ENCODE results near the gene FAM114A1.

The FAM114A1 gene

DNA sequence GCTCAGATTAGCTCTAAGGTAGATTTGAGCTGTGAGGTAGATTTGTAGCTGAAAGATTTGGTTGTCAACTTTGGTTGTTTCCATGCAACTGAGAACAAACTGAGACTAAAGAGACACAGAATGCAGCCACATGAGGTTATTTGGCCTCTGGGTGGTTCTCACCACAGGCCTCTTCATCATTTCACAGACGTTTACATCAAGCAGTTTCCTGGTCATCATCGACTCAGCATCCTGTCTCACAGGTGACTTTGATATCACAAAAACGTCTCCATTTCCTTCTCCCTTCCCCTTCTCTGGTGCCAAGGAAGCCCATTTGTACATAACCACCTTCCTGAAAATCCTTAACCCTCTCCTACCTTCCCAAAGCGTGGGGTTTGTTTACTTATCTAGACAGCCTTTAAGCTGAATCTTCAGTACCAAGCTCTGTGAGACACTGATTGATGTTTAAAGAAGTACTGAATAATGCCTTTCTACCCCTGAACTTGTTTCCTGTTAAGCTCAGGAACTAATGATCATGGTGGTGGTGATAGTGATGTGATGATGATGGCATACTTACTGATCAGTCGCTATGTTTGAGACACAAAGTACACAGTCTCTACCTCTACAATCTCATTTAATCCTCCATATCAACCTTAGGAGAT, 81.9 kb downstream of the FAM114A1 start:
- no peak for TF ChIP-seq ZFX (IDR thresholded peaks at IDR 0.05)
- TF ChIP-seq, protein P1, sequence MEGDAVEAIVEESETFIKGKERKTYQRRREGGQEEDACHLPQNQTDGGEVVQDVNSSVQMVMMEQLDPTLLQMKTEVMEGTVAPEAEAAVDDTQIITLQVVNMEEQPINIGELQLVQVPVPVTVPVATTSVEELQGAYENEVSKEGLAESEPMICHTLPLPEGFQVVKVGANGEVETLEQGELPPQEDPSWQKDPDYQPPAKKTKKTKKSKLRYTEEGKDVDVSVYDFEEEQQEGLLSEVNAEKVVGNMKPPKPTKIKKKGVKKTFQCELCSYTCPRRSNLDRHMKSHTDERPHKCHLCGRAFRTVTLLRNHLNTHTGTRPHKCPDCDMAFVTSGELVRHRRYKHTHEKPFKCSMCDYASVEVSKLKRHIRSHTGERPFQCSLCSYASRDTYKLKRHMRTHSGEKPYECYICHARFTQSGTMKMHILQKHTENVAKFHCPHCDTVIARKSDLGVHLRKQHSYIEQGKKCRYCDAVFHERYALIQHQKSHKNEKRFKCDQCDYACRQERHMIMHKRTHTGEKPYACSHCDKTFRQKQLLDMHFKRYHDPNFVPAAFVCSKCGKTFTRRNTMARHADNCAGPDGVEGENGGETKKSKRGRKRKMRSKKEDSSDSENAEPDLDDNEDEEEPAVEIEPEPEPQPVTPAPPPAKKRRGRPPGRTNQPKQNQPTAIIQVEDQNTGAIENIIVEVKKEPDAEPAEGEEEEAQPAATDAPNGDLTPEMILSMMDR (conservative IDR thresholded peaks at IDR 0.05), result no peak

DNA sequence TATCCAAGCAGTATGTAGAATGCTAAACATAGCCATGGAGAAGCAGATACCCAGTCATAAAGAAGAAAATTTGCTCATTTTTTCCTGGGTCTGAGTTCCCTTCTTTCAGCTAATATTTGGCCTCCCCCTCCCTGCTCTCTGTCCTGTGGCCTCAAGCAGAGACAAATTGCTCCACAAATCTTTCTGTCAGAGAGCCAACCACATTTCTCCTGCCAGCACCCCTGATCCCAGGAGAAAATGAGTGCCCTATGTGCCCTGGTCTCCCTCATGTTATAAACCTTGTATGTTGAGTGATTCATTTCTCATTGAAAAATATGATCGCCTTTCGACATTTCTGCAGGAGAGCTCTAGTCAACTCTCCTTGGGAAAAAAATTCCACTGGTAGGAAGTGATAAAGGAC, 82.6 kb downstream of the FAM114A1 start:
- no peak overlapping the region for H3K27ac ChIP-seq
- TF ChIP-seq, protein P1 (conservative IDR thresholded peaks at IDR 0.05), result no peak
- TF ChIP-seq ZFX (IDR thresholded peaks at IDR 0.05), result no peak

More for the DNA sequence above, 81.9 kb downstream of the FAM114A1 start:
- H3K27ac ChIP-seq, result no peak overlapping the region

DNA sequence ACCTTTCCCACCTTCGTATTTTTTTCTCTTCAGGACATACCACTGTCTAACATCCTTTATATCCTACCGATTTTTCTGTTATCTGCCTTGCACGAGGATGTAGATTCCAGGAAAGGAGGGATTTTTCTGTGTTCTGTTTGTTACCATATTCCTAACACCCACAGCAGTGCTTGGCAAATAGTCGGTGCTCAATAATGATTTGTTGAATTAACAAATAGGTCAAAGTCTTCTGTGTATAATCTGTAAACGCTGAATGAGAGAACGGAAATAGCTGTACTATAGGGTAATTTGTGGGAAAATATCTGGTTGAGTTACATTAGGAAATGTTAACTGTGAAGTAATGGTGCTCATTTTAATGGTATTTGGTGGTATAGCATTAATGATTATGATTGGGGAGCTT, 83.1 kb downstream of the FAM114A1 start:
- no peak overlapping the region for H3K27ac ChIP-seq
- no peak for TF ChIP-seq ZFX (IDR thresholded peaks at IDR 0.05)
- TF ChIP-seq, protein P1 (conservative IDR thresholded peaks at IDR 0.05), result no peak

DNA sequence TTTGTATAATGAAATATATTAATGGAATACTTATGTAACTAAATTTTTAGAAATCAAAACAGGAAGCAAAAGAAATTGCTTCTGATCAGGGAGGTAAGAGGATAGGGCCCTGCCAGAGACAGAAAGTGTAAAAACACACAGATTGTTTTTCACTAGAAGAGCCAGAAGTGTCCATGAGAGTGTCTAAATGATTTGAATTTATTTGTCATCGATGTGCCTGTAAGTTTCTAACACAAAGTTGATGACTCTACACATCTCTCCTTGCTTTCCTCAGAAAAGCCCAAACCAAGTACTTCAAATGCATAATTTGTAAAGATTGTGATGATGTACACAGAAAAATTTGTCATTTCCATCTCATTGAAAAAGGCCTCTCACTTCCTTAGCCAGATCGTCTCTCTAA, 84.0 kb downstream of the FAM114A1 start:
- H3K27ac ChIP-seq, result no peak overlapping the region
- no peak for TF ChIP-seq ZFX (IDR thresholded peaks at IDR 0.05)
- TF ChIP-seq, protein P1 (conservative IDR thresholded peaks at IDR 0.05), result no peak

DNA sequence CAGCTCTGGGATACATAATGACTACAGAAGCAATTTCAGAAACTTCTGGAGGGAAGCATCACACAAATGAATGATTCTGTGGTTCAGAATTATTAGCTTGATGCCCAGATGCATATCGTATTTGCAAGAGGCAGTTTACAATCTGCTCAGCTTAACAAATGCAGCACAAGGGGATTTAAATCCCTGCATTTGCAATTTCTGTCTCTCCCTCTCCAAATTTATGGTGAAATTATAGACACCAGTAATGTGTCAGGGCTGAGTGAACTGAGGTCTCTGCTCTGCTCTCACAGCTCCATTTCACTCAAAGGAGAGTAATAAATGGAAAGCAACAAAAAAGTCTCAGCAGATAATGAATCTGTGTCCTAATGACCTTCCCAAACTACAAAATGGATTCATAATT, 84.4 kb downstream of the FAM114A1 start:
- no peak for TF ChIP-seq ZFX (IDR thresholded peaks at IDR 0.05)
- TF ChIP-seq, protein P1 (conservative IDR thresholded peaks at IDR 0.05), result no peak
- no peak overlapping the region for H3K27ac ChIP-seq

DNA sequence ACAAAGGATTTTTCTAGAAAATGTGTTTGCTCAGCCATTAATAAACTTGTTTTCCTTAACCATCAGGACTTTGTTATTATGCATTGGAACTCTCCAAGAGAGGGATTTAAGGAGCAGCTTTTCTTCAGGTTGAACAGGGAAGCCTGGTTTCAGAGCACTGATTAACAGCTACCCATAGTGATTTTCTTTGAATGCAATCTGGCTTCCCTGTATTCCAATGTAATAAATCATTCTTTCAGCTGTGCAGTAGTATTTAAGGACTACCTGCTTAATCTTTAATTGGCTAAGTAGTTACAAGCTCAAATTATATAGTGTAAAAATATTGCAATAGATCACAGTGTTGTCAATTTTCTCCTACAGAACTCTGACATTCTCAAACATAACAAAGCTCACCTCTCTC, 87.1 kb downstream of the FAM114A1 start:
- TF ChIP-seq, protein P1 (conservative IDR thresholded peaks at IDR 0.05), result no peak
- no peak for TF ChIP-seq ZFX (IDR thresholded peaks at IDR 0.05)
- H3K27ac ChIP-seq, result no peak overlapping the region

DNA sequence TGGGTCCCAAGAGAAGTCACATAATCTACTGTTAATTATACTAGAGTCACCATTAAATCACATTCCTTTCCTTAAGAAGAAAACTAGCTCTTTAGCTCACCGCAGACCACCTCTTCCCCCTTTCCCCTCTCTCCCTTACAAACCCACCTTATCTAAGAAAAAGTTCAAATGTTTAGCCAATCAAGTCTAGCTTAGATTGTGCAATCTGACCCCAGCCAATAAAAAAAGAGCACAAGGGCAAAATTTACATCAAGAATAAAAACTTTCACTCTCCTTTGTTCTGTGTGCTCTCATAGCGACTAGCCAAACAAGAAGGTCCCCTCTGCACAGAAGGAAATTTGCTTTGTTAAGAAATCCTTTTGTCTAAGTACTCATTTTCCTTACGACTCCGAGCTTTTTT, 88.4 kb downstream of the FAM114A1 start:
- TF ChIP-seq, protein P1 (conservative IDR thresholded peaks at IDR 0.05), result no peak
- no peak for TF ChIP-seq ZFX (IDR thresholded peaks at IDR 0.05)
- no peak overlapping the region for H3K27ac ChIP-seq
